T-helper 2 cell (primary cell): ENCODE data around the gene GAB1.

Experiments used
- DNase-seq, 5 experiments: peaks; one replicate each; pipeline versions ENCODE4 v3.0.0 to v3.0.0-alpha.2; 2012 to 2022
- total RNA-seq, 2 donors: gene quantifications; one replicate each; lab custom pipeline; 2026; lab: John Stamatoyannopoulos, UW

The GAB1 gene
- total RNA-seq, result 0 to 0.40 reads per million in 2 donors

DNA sequence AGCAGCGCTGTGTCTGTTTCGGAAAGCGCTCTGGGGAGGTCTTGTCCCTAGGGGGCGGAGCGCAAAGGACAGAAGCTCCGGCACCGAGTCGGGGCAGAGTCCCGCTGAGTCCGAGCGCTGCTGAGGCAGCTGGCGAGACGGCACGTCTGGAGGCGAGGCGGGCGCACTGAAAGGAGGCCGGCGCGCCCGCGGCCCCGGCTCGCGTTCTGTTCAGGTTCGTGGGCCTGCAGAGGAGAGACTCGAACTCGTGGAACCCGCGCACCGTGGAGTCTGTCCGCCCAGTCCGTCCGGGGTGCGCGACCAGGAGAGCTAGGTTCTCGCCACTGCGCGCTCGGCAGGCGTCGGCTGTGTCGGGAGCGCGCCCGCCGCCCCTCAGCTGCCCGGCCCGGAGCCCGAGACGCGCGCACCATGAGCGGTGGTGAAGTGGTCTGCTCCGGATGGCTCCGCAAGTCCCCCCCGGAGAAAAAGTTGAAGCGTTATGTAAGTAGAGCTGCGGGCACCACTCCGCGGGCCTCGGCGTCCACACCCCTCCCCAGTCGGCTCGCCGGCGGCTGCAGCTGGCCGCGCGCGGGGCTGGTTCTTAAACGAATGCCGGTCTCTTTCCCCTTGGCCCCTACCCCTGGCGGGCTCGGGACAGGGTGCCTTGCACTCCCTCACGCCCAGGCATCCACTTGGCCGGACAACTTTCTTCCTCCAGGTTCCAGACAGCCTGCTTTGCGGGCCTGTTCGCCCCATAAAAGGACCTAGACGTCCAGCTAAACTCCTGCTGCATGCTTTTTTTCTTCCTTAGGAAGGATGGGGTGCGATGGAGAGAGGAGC lies at the start of gene GAB1:
Gene GAB1 (plus strand): TSS at position 96 of the 819 bp plus-strand sequence. CDS start 313 bp downstream, at position 409.
- DNase-seq, result peak in 1 of 5 experiments; percentile 59

DNA sequence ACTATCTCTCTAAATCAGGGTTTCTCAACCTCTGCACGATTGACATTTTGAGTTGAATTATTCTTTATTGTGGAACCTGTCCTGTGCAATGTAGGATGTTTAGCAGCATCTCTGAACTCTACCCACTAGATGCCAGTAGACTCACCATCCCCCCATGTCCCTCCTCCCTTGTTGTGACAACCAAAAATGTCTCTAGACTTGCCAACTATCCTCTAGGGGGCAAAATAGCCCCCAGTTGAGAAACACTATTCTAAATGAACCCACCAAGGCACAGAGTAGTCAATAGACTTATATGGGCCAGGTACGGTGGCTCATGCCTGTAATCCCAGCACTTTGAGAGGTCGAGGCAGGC lies 49.1 kb upstream of the GAB1 start:
- DNase-seq, result no peak

DNA sequence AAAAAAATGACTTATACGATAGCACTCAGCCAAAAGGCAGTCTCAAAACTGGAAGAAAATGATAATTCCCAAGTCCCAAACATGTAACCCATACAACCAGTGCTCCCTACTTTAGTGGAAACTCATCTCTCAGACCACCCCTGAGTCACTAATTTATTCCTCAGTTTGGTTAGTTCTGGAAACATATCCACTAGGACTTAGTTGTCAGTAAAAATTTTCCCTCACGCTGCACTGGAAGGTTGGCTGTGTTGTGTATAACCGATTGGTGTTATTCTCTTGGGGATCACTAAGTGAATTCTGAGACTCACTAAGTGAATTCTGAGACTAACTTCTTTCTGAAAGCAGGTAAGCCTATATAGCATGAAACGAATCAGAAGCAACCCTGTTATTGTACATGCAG lies 48.5 kb upstream of the GAB1 start:
- DNase-seq, result no peak

DNA sequence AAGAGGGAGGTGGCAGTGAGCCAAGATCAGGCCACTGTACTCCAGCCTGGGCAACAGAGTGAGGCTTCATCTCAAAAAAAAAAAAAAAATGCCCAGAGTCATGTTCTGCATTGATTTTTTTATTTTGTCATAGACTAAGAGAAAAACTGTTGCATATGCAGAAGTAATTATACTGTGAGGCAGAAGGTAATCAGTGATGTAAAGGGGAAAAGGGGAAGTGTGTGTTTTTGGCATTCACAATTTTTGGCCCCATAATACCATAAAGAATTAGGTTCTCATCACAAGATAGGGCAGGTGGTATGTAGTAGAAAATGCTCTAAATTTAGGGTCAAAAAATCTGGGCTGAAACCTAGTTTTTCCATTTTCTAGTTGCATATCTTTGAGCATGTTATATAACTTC lies 47.3 kb upstream of the GAB1 start:
- no peak for DNase-seq

DNA sequence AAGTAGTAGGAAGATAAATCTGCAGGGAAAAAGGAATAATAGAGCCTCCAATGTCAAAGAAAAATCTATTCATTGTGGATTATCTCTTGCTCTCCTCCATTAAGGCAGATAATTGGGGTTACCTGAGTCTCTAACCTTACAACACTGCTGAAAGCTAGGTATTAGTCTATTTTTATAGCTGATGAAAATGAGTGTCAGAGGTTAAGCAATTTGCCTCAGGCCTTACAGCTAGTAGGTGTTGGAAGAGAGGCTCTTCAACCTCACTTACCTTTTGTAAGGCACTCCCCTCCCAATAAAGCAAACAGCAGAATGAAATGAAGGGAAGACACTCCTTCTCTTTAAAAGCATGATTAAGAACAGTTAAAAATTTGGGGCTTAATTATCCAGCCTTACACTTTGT lies 45.4 kb upstream of the GAB1 start:
- no peak for DNase-seq

DNA sequence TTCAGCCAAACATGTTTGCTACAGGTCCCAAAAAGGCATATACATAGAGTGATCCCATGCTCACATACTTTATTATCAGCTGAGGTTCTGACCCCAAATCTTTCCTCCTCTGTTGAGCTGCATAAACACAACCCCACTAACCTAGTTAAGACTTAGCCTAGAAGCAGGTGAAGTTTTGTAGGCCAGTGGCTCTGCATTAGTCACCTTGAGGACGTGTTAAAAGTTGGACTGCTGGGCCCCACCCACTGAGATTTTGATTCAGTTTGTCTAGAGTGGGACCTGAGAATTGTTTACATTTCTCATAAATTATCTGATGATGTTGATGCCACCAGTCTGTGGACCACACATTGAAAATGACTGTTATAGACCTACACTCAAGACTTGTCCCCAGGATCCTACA lies 43.8 kb upstream of the GAB1 start:
- no peak for DNase-seq

DNA sequence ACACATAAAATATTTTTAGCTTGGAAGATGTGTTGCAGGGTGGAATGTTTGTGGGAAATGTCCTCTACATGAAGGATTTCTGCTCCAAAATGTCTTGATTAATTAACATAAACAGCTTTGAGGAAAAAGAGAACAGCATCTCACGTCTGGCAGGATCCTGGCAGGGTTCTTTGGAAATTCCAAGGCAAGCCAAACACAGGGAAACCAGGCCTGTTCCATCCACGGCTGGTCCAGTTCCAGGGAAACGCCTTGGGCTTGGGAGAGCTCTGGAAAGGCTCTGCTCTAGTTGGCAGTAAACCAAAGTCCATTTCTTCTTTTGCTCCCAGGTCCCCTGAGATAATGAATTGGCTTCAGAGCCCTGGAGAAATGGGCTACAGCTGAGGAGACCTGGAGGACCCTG lies 42.4 kb upstream of the GAB1 start:
- DNase-seq, result no peak

DNA sequence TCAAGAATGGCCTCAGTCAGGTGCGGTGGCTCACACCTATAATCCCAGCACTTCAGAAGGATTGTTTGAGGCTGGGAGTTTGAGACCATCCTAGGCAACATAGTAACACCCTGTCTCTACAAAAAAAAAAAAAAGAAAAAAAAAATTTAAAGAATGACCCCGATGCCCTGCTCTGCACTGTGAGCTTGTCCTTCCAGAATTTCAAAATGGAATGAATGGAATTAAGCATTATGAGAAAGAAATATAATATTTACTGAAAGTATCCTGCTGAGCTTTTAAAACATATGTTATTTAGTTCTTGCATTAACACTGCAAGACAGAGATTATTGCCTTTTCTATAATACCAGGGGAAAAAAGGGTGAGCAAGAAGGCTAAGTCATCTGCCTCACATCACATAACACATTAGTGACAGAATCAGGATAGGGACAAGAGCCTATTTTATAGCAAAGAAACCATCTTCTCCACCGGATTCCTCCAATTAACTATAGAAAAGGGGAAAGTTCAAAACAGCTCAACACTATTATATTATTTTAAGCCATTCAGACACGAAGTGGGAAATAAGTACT lies 41.9 kb upstream of the GAB1 start:
- no peak for DNase-seq

DNA sequence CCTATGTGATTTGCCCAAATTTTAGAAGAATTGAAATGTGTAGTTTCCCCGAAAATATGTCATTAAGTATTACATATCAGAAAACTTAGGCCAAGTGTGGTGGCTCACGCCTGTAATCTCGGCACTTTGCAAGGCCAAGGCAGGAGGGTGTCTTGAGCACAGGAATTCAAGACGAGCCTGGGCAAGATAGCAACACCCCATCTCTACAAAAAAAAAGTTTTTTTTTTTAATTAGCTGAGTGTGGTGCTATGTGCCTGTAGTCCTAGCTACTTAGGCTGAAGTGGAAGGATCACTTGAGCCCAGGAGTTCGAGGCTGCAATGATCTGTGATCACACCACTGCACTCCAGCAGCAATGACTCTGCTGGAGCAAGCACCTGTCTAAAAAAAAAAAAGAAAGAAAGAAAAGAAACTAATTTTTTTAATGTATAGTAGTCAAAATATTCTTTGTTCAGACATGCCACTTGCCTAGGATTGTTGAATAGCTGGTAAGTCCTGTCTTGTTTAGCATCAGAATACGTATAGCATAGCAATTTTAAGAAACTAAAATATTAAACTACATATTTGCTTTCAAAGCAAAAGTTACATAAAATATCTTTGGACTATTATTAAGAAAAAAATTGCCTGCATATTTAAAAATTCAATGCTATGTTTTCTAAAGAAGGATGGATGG lies 40.1 kb upstream of the GAB1 start:
- DNase-seq, result no peak

DNA sequence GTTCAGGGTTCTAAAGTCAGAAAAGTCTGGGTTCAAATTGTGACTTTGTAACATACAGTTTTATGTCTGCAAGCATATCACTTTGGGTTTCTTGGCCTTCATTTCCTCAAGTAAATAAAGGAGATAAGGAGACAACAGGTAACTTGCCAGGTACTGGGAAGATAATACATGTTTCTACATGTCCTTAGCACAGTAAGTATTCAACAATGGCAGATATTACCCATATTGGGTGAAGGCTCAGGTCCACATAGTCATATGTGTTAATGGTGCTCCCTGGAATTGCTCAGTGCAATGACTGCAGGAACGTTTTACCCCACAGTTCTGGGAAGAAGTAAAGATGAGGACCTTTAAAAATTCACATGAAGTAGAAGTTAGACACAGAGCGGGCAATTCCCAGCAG lies 35.8 kb upstream of the GAB1 start:
- no peak for DNase-seq

DNA sequence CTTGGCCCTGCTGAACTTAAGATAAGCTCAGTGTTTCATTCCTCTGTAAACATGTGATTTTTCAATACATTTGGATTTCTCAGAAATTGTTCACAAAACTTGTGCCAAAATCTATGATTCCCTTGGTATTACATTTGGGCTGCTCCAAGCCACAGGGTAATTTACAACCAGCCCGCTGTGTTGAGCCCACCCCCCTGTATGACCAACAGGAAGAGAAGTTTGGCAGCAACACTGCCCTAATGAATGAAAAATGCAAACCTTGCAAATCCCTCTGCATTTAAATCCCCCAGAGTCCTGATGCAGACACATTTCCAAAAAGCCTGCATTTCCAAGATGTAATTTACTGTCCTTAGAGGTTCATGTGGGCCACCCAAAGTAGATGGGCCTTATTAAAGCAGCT lies 34.1 kb upstream of the GAB1 start:
- no peak for DNase-seq

DNA sequence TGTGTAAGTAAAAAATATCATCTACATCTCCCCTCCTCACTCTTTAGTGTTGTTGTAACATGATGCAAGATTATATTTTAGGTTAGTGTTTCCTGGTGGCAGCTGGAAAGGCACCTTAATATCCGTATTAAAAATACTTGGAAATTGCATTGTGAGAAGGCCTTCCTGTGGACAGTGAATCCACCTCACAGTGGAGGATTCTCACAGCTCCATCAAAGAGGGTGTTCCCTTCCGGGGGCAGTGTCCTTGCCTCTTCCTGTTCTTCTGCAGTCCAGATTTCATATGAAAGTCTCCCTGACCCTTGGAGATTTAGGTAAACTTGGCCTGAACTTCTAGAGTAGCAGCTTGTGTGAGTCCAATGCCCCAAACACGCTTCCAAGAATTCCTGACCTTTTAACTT lies 29.9 kb upstream of the GAB1 start:
- DNase-seq, result no peak

DNA sequence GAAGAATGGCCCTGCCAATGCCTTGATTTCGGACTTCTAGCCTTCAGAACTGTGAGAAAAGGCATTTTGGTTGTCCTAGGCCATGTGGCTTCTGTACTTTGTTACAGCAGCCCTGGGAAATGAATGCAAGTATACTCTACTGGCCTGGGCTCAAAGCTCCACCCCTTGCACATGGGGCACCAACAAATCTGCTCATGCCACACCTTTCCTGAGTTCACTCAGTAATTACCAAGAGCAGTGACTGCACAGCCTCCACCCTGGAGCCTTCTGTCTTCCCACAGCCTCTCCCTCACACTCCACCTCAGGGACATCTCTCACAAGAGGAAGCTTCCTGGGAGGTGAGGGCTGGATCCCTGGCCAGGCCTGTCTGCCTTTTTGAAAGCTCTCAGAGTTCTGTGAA lies 29.1 kb upstream of the GAB1 start:
- no peak for DNase-seq

DNA sequence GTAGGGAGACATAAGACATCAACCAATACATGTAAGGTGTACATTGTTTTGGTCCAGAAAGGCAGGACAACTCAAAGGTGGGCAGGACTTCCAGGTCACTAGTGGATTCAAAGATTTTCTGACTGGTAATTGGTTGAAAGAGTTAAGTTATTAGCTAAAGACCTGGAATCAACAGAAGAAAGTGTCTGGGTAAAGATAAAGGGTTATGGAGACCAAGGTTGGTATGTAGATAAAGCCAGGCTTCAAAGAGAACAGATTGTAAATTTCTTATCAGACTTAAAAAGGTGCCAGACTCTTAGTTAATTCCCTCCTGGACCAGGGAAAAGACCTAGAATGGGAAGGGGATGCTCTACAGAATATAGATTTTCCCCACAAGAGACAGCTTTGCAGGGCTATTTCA lies 28.3 kb upstream of the GAB1 start:
- no peak for DNase-seq

DNA sequence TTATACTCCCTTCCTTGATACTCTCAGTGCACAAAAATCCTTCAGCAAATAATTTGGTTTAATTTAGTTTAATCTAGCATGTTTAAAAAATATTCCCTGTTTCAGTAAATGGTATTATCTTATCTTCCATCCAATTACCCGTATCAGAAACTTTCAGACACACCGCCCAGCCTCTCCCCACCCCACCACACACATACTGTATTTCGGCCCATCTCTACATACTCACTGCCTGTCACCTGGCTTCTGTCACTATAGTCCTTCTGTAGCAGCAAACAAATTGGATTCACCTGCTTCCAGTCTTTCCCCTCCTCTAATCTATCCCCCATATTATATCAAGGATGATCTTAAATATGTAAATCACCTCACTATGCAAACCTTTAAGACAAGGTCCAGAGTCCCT lies 24.8 kb upstream of the GAB1 start:
- DNase-seq, result no peak

DNA sequence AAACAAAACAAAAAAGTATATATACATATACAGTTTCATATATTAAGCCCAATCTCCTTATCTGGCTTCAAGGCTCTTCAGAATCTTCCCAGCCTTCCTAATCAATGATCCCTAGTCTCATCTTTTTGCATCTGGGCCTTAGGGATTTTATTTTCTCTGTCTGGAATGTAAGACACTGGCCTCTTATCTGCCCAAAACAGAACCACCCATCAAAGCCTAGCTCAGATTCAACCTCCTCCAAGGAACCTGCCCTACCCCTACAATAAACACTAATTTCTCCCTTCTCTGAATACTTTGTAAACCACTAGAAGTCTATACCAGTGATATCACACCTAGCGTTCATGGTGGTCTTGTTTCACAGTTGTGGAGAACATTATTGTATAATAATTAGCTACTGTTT lies 23.2 kb upstream of the GAB1 start:
- DNase-seq, result no peak

DNA sequence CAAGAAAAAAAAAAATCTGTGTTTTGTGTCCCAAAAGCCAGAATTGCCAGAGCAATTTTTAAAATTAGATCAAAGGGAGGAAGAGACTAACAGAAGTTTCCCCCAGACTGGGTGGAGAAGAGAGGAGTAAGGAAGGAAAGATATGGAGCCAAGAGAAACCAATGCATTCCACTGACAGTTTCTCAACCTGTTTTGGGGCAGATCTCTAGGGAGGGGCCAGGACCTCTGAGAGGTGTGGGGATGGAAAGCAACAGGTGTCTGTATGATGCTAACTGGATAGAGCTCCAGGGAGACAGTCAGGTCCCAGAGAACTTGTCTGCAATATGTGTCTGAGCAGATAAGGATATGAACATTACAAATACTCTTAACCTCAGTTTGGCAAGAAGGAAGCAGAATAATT lies 22.7 kb upstream of the GAB1 start:
- DNase-seq, result no peak

DNA sequence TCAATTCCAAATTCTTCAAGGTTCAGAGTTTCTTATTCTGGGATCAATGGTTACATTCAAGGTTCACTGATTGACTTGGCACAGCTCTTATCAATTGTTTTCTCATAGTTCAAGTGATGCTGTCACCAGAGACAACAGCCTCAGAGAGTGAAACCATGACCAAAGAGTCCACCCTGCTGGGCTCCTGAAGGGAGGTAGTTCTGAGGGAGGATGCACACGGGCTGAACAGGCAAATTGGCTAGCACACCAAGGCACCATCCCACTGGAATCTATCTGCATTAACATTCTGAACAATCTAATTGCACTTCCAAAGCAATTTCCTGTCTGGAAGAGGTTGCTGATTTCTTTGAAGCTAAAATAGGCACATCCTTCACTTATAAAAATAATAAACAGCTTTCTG lies 16.6 kb upstream of the GAB1 start:
- DNase-seq, result no peak

DNA sequence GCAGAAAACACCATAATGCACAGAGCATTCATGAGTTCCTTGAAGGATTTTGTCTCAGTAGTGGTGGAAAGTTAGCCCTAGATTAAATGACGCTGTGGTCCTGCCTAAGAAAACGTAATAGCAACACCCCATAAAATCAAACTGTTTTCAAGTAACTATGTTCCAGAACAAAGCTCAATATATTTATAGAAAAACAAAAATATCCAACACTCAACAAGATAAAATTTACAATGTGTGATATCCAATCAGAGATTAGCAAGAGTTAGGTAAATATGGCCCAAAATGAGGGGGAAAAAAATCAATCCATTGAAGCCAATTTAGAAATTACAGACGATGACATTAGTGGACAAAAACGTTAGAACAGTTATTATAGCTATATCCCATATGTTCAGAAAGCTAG lies 9.9 kb upstream of the GAB1 start:
- no peak for DNase-seq

DNA sequence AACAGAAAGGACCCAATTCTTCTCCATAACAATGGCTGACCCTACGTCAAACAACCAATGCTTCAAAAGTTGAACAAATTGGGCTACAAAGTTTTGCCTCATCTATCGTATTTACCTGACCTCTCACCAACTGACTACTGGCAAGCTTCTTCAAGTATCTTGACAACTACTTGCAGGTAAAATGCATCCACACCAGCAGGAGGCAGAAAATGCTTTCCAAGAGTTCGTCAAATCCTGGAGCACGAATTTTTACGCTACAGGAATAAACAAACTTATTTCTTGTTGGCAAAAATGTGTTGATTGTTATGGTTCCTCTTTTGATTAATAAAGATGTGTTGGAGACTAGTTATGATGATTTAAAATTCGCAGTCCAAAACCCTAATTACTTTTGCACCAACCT lies 6.7 kb upstream of the GAB1 start:
- no peak for DNase-seq

DNA sequence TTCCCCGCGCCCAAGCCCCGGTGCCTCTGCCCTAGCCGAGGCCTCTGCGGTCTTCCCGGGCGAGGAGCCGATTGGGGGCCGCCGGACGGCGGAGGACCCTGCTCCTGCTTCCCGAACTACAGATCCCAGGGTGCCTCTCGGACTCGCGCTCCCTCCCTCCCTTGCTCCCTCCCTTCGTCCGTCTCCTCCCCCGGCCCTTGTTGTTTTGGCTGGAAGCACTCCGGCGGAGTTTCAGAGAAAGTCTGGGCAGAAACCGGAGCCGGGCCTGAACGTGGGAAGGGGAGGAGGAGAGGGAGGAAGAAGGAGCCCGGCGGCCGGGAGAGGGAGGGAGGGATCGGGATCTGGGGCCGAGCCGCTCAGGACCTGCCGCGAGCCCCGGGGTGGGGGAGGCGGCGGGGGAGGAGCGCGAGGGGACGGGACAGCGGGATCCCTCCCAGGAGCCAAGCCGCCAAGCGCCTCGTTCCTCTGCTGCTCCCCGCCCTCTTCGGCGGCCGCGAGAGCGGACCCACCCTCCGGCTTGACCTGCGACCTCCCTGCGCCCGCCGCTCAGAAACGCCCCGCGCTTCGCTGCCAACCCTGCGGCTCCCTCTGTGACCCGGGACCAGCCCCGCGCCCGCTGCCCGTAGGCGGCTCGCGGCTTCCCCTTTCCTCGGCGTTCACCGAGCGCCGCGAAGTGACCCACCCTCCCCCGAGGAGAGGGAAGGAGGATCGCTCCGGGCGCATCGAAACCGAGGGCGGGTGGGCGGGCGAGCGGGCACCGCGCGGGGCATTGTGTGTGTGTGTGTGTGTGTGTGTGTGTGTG lies 496 bp upstream of the GAB1 start:
- DNase-seq, result peak in 1 of 5 experiments; percentile 11

DNA sequence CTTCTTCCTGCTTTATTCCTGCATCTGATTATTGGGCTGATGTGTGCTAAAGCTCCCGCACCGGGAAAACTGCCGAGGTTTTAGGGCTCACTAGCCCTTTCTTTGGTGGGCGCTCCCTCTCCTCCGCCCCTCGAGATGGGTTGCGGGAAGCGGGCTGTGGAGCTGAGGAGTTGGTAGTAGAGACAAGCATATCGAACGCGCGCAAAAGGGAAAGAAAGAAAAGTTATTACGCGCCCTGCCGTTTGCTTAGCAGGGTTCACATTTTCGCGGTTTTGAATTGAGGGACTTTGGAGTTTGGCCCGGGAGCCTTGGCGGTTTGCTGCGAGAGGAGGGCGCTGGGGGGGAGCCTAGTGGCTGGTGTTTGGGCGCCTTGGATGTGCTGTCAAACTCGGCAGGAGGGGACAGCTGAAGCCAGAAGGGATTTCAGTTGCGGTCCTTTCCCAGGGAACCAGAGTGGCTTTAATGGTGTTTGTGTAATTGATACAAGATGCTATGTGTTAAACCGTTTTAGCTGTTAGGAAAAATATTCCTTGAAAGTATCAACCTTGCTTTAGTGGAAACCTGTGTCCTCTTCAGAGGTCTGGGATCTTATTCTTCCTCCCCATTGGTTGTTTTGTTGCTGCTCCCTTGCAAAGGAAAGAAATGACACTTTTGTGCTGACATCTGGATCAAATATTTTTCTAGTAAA lies 1.1 kb downstream of the GAB1 start:
- peak in 1 of 5 experiments; percentile 20 for DNase-seq

DNA sequence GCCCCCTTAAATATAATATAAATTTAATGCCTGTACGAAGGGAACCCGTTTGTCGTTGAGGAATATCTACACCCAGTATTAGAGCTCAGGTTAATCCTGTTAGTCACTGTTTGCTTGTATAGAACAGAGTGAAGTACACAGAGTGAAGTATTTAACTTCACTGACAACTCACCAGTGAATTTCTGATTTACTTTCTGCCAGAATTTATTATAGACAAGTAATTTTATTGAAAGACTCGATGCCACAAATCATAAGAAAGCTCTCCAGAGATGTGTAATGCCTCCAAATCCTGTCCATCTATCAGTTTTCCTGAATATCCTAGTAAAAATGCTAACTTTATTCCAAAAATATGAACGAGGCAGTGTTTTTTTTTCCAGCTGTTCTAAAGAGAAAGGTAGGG lies 1.6 kb downstream of the GAB1 start:
- no peak for DNase-seq
